K562 (cell line): ENCODE data around the gene CHRNB1. TPM values are rescaled to one million over a fixed set of nuclear protein-coding genes. Genes with fewer than 3 reads are reported as not detected.

Experiments
- FOXK1 ChIP-seq: sonication (generic); formaldehyde crosslinking; IDR thresholded peaks from 2 replicates; pipeline ENCODE4 v1.8.0; 2022; ENCODE audit warnings: missing genetic modification reagents, mild to moderate bottlenecking, borderline replicate concordance
- MAZ ChIP-seq, 2 experiments: fragments of 450-650 bp in 1 of 2; sonication (generic) in 1 of 2; formaldehyde crosslinking; IDR thresholded peaks in 1 of 2; conservative IDR thresholded peaks in 1 of 2; 2 replicates each; pipeline versions ENCODE4 v1.4.0 to v1.5.0; 2020; ENCODE audit warnings: mild to moderate bottlenecking in 1 of 2, missing genetic modification reagents in 1 of 2
- NR4A1 ChIP-seq, 2 experiments: fragments of 250-450 bp in 1 of 2; fragments of 450-650 bp in 1 of 2; sonication (Bioruptor Pico) in 1 of 2; IDR thresholded peaks; 2 replicates each; pipeline versions ENCODE4 v1.4.0 to v1.6.1; 2016 to 2020; ENCODE audit warnings: mild to moderate bottlenecking in 2 of 2, missing compliant biosample characterization in 1 of 2, missing genetic modification characterization in 1 of 2, moderate library complexity in 1 of 2
- NRF1 ChIP-seq, 2 experiments: fragments of 450-650 bp; IDR thresholded peaks in 1 of 2; conservative IDR thresholded peaks in 1 of 2; 2 replicates each; pipeline ENCODE4 v1.6.1; 2014; ENCODE audit warnings: mild to moderate bottlenecking in 2 of 2
- RBFOX2 ChIP-seq: fragments of 200-400 bp; formaldehyde crosslinking; IDR thresholded peaks from 2 replicates; pipeline ENCODE4 v1.6.1; 2017; ENCODE audit warnings: low read depth, mild to moderate bottlenecking, low read length, moderate library complexity
- ZFX ChIP-seq: sonication (generic); formaldehyde crosslinking; IDR thresholded peaks from 2 replicates; pipeline ENCODE4 v1.8.0; 2022; ENCODE audit warnings: mild to moderate bottlenecking, missing genetic modification reagents, moderate library complexity
- polyA plus RNA-seq, 8 experiments: library from polyadenylated mRNA; depleted of rRNA in 4 of 8; stranded (reverse) in 5 of 8; unstranded in 3 of 8; fragments of >200 nt; fragmentation: Nextera tagmentation in 2 of 8; fragmentation: Illumina TruSeq in 1 of 8; extraction: Ambion mirVana in 2 of 8; extraction: Trizol in 1 of 8; gene quantifications; 2 replicates each; pipeline versions ENCODE4 v1.2.1 to v1.2.3, GENCODE V29; 2011 to 2014; ENCODE audit warnings: inconsistent platforms in 1 of 8, missing spikeins in 1 of 8
- total RNA-seq, 7 experiments: library from RNA; depleted of rRNA in 6 of 7; stranded (reverse); fragments of >200 nt in 6 of 7; fragmentation: Illumina TruSeq in 2 of 7; extraction: Trizol in 2 of 7; gene quantifications; 2 replicates each; pipeline versions ENCODE4 v1.2.1 to v1.2.3, GENCODE V29; 2011 to 2021; ENCODE audit warnings: low replicate concordance in 1 of 7
- TF ChIP-seq, protein P1 (sequence below): fragments of 450-650 bp; IDR thresholded peaks from 2 replicates; pipeline ENCODE4 v1.6.1; 2018; ENCODE audit warnings: mild to moderate bottlenecking, low read depth; ENCODE audit not compliant: partially characterized antibody
- TF ChIP-seq, protein P2 (sequence below), 2 experiments: IDR thresholded peaks; 2 replicates each; pipeline ENCODE4 v1.6.1; 2011; ENCODE audit warnings: borderline replicate concordance in 1 of 2, control low read depth in 1 of 2, low read depth in 1 of 2, low read length in 1 of 2, mild to moderate bottlenecking in 1 of 2, mixed read lengths in 1 of 2, moderate library complexity in 1 of 2; ENCODE audit not compliant: insufficient read depth in 1 of 2, insufficient read length in 1 of 2, poor library complexity in 1 of 2, severe bottlenecking in 1 of 2; ENCODE audit errors: extremely low read depth in 1 of 2

The CHRNB1 gene
- total and polyA plus RNA-seq, 9 of the 15 experiments (the other 6 are each of a cell fraction or from before 2014, with no cell fraction given): 4.7 to 12.3 (median 6.8) TPM

DNA sequence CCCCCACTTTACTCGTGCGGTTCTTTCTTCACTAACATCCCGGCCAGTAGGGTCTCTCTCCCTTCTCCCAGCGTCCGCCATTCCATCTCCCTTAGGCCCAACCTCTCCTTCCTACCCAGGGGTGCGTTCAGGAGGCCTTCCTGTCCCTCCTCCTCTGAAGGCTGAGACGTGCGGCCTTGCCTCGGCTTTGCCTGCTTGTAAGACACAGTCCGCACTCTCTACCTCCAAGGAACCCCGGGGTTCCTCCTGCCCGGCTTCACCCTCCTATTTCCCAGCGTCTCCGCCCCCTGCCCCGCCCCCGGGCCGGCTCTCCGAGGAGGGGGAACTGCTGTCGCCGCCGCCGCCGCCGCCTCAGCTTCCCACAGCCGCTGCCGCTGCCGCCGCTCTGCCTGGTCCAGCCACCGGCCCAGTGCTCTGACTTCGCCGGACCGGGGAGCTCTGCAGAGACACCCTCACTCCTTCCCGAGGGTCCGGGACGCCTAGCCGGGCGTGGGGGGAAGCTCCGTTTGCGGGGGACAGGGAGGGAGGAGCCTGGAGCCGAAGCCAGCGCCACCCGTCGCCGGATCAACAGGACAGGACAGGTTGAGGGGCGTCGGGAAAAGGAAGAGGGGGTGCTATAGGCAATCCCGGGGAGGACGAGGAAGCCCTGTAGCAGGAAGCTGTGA is 6.8 kb upstream of the CHRNB1 start (continued):
- TF ChIP-seq MAZ (CRISPR knock-in tag; conservative IDR thresholded peaks at IDR 0.05 in 1 of 2, IDR thresholded peaks at IDR 0.05 in 1 of 2) (peak in 1 of 2 experiments; percentile 55; a peak in 2 of 4 replicates), NR4A1 (CRISPR knock-in tag; IDR thresholded peaks at IDR 0.05) (no peak), NR4A1 (tag; IDR thresholded peaks at IDR 0.05) (no peak), FOXK1 (CRISPR knock-in tag) (no peak), RBFOX2 (peak; percentile 57), NRF1 (conservative IDR thresholded peaks at IDR 0.05 in 1 of 2, IDR thresholded peaks at IDR 0.05 in 1 of 2) (0 out of 4 replicates have a peak, but pooled peaks of 1 of the 2 experiments have one; percentile 21), ZFX (CRISPR knock-in tag) (peak; percentile 46)
- TF ChIP-seq, protein P1, sequence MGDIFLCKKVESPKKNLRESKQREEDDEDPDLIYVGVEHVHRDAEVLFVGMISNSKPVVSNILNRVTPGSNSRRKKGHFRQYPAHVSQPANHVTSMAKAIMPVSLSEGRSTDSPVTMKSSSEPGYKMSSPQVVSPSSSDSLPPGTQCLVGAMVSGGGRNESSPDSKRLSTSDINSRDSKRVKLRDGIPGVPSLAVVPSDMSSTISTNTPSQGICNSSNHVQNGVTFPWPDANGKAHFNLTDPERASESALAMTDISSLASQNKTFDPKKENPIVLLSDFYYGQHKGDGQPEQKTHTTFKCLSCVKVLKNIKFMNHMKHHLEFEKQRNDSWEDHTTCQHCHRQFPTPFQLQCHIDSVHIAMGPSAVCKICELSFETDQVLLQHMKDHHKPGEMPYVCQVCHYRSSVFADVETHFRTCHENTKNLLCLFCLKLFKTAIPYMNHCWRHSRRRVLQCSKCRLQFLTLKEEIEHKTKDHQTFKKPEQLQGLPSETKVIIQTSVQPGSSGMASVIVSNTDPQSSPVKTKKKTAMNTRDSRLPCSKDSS: no peak
- TF ChIP-seq, protein P2, sequence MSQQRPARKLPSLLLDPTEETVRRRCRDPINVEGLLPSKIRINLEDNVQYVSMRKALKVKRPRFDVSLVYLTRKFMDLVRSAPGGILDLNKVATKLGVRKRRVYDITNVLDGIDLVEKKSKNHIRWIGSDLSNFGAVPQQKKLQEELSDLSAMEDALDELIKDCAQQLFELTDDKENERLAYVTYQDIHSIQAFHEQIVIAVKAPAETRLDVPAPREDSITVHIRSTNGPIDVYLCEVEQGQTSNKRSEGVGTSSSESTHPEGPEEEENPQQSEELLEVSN (IDR thresholded peaks at IDR 0.05; ENCODE audit: borderline replicate concordance in 1 of 2, extremely low read depth in 1 of 2, insufficient read depth in 1 of 2, insufficient read length in 1 of 2, low read depth in 1 of 2, low read length in 1 of 2, poor library complexity in 1 of 2, severe bottlenecking in 1 of 2): peak in 1 of 2 experiments; percentile 38
